ENCODE measurements around the gene KASH5.

Gene KASH5

DNA sequence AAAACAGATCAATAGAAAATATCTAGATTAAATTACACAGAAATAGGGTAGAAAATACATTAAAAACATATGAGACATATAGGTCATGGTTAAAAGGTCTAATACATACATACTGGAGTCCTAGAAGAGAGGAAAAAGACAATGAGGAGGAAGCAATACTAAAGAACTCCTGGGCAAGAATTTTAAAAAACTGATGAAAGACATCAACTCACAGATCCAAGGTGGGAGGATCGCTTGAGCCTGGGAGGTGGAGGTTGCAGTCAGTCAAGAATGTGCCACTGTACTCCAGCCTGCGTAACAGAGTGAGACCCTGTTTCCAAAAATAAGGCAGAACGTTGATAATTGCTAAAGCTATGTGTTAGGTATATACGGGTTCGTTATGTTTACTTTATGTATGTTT lies 5.4 kb upstream of the KASH5 start:
- H3K9ac ChIP-seq (ENCODE audit: low read depth, low read length, poor library complexity, severe bottlenecking): no peak overlapping the region
- H4K20me1 ChIP-seq (ENCODE audit: insufficient read depth, low read length, poor library complexity, severe bottlenecking): no peaks in the 10 kb centered on the region
- H3K4me3 ChIP-seq (ENCODE audit: low read length, poor library complexity, severe bottlenecking): no peak overlapping the region
- H3F3A ChIP-seq (ENCODE audit: low read depth): no peaks in the 10 kb centered on the region; the same call in 1 of the 2 replicates
- H3K4me2 ChIP-seq (ENCODE audit: low read depth, low read length, poor library complexity, severe bottlenecking): no peak overlapping the region
- TF ChIP-seq EZH2phosphoT487 (IDR thresholded peaks at IDR 0.05; ENCODE audit: borderline replicate concordance): no peak
- TF ChIP-seq, protein P1, sequence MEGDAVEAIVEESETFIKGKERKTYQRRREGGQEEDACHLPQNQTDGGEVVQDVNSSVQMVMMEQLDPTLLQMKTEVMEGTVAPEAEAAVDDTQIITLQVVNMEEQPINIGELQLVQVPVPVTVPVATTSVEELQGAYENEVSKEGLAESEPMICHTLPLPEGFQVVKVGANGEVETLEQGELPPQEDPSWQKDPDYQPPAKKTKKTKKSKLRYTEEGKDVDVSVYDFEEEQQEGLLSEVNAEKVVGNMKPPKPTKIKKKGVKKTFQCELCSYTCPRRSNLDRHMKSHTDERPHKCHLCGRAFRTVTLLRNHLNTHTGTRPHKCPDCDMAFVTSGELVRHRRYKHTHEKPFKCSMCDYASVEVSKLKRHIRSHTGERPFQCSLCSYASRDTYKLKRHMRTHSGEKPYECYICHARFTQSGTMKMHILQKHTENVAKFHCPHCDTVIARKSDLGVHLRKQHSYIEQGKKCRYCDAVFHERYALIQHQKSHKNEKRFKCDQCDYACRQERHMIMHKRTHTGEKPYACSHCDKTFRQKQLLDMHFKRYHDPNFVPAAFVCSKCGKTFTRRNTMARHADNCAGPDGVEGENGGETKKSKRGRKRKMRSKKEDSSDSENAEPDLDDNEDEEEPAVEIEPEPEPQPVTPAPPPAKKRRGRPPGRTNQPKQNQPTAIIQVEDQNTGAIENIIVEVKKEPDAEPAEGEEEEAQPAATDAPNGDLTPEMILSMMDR (conservative IDR thresholded peaks at IDR 0.05; ENCODE audit: low read length): no peak
- H3K36me3 ChIP-seq (ENCODE audit: insufficient read depth, low read length): no peaks in the 10 kb centered on the region
- H3K9me2 ChIP-seq (replicated peaks; ENCODE audit: low read depth, low read length): no peaks in the 10 kb centered on the region
- H3K4me1 ChIP-seq (ENCODE audit: insufficient read depth, low read length, poor library complexity, severe bottlenecking): no peaks in the 10 kb centered on the region
- no peaks in the 10 kb centered on the region for H3K27me3 ChIP-seq (ENCODE audit: insufficient read depth, low read length, poor library complexity, severe bottlenecking)
- no peaks in the 10 kb centered on the region for H3K79me2 ChIP-seq (ENCODE audit: insufficient read depth, low read length)
- H2AFZ ChIP-seq (ENCODE audit: low read length): no peak overlapping the region
- H3K9me3 ChIP-seq (ENCODE audit: insufficient read depth, low read depth, low read length): 0 out of 2 replicates have a peak, but pooled peaks cover 4% of the 10 kb centered on the region

DNA sequence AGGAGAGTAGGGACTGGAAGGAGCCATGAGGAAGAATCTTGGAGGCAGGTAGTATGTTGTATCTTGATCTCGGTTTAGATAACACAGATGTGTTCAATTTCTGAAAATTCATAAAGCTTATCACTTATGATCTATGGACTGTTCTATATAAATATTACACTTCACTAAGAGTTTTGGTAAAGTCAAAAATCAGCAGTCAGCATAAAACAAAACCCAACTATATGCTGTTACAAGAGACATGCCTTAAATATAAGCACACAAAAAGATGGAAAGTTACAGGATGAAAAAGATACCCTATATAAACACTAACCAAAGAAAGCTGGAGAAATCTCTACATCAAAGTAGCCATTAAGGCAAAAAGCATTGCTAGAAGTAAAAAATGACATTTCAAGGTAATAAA lies 4.5 kb upstream of the KASH5 start:
- H3F3A ChIP-seq (ENCODE audit: low read depth): no peaks in the 10 kb centered on the region; the same call in 1 of the 2 replicates

DNA sequence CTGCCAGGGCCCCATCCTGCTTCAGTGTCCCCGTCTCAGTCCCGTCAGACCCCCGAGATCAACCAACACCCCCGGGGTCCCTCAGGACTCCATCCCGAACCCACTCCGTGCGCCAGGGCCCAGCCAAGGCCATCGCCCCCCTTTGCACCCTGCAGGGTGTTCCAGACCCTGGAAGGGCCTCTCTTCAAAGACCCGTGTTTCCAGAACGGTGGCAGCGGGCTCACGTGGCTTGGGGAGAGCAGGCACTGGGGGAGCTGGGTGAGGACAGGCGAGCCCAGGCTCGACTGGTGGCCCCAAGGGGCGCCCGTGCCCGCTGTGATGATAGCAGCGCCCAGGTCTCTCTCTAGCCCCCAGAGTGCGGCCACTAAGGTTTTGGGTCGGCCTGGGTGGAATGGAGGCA lies 1.4 kb downstream of the KASH5 start:
- H3K4me2 ChIP-seq (ENCODE audit: low read depth, low read length, poor library complexity, severe bottlenecking): no peak overlapping the region
- H4K20me1 ChIP-seq (ENCODE audit: insufficient read depth, low read length, poor library complexity, severe bottlenecking): no peaks in the 10 kb centered on the region
- no peak overlapping the region for H3K4me3 ChIP-seq (ENCODE audit: low read length, poor library complexity, severe bottlenecking)
- H3K79me2 ChIP-seq (ENCODE audit: insufficient read depth, low read length): no peaks in the 10 kb centered on the region
- H3K27me3 ChIP-seq (ENCODE audit: insufficient read depth, low read length, poor library complexity, severe bottlenecking): no peaks in the 10 kb centered on the region
- H3K36me3 ChIP-seq (ENCODE audit: insufficient read depth, low read length): no peaks in the 10 kb centered on the region
- no peak overlapping the region for H3K9ac ChIP-seq (ENCODE audit: low read depth, low read length, poor library complexity, severe bottlenecking)
- H3K9me2 ChIP-seq (replicated peaks; ENCODE audit: low read depth, low read length): no peaks in the 10 kb centered on the region
- no peak overlapping the region for H2AFZ ChIP-seq (ENCODE audit: low read length)
- H3F3A ChIP-seq (ENCODE audit: low read depth): no peaks in the 10 kb centered on the region; the same call in 1 of the 2 replicates
- H3K9me3 ChIP-seq (ENCODE audit: insufficient read depth, low read depth, low read length): no peaks in the 10 kb centered on the region
- TF ChIP-seq EZH2phosphoT487 (IDR thresholded peaks at IDR 0.05; ENCODE audit: borderline replicate concordance): no peak
- TF ChIP-seq, protein P1 (conservative IDR thresholded peaks at IDR 0.05; ENCODE audit: low read length): no peak
- peaks cover 16% of the 10 kb centered on the region for H3K4me1 ChIP-seq (ENCODE audit: insufficient read depth, low read length, poor library complexity, severe bottlenecking)

More for the DNA sequence above, 4.5 kb upstream of the KASH5 start:
- no peak overlapping the region for H3K9ac ChIP-seq (ENCODE audit: low read depth, low read length, poor library complexity, severe bottlenecking)
- H3K9me3 ChIP-seq (ENCODE audit: insufficient read depth, low read depth, low read length): 0 out of 2 replicates have a peak, but pooled peaks cover 4% of the 10 kb centered on the region
- H3K27me3 ChIP-seq (ENCODE audit: insufficient read depth, low read length, poor library complexity, severe bottlenecking): no peaks in the 10 kb centered on the region
- H3K4me2 ChIP-seq (ENCODE audit: low read depth, low read length, poor library complexity, severe bottlenecking): no peak overlapping the region
- H2AFZ ChIP-seq (ENCODE audit: low read length): no peak overlapping the region
- TF ChIP-seq, protein P1 (conservative IDR thresholded peaks at IDR 0.05; ENCODE audit: low read length): no peak
- no peak for TF ChIP-seq EZH2phosphoT487 (IDR thresholded peaks at IDR 0.05; ENCODE audit: borderline replicate concordance)
- H3K79me2 ChIP-seq (ENCODE audit: insufficient read depth, low read length): no peaks in the 10 kb centered on the region
- H3K4me1 ChIP-seq (ENCODE audit: insufficient read depth, low read length, poor library complexity, severe bottlenecking): no peaks in the 10 kb centered on the region
- no peaks in the 10 kb centered on the region for H3K36me3 ChIP-seq (ENCODE audit: insufficient read depth, low read length)
- no peaks in the 10 kb centered on the region for H3K9me2 ChIP-seq (replicated peaks; ENCODE audit: low read depth, low read length)
- no peaks in the 10 kb centered on the region for H4K20me1 ChIP-seq (ENCODE audit: insufficient read depth, low read length, poor library complexity, severe bottlenecking)
- H3K4me3 ChIP-seq (ENCODE audit: low read length, poor library complexity, severe bottlenecking): no peak overlapping the region

All from Loucy (cell line).